Parathyroid adenoma (tissue), 2 donors: Measurements from ENCODE around the gene DNAI1.

ENCODE experiments used
- H2AFZ ChIP-seq: fragments of 300-600 bp; sonication (generic); one replicate; pipeline ENCODE4 v1.7.0; 2017; ENCODE audit warnings: antibody characterized with exemption, mild to moderate bottlenecking
- H3K27ac ChIP-seq: fragments of 300-600 bp; sonication (generic); one replicate; pipeline ENCODE4 v1.7.0; 2017
- H3K27me3 ChIP-seq: fragments of 300-600 bp; sonication (generic); one replicate; pipeline ENCODE4 v1.7.0; 2017; ENCODE audit warnings: low read length; ENCODE audit not compliant: control insufficient read depth, insufficient read depth
- H3K36me3 ChIP-seq: fragments of 300-600 bp; sonication (generic); one replicate; pipeline ENCODE4 v1.7.0; 2017; ENCODE audit warnings: low read length; ENCODE audit not compliant: control insufficient read depth, insufficient read depth
- H3K4me1 ChIP-seq: fragments of 300-600 bp; sonication (generic); one replicate; pipeline ENCODE4 v1.7.0; 2017; ENCODE audit warnings: control low read depth
- H3K4me2 ChIP-seq: fragments of 300-600 bp; sonication (generic); one replicate; pipeline ENCODE4 v1.7.0; 2017; ENCODE audit warnings: low read length
- H3K4me3 ChIP-seq: fragments of 300-600 bp; sonication (generic); one replicate; pipeline ENCODE4 v1.7.0; 2017; ENCODE audit warnings: low read depth, low read length
- H3K79me2 ChIP-seq: fragments of 300-600 bp; sonication (generic); one replicate; pipeline ENCODE4 v1.7.0; 2017; ENCODE audit warnings: control low read depth
- H3K9ac ChIP-seq: fragments of 300-600 bp; sonication (generic); one replicate; pipeline ENCODE4 v1.7.0; 2017; ENCODE audit warnings: mild to moderate bottlenecking
- H3K9me3 ChIP-seq: fragments of 300-600 bp; sonication (generic); one replicate; pipeline ENCODE4 v1.7.0; 2017; ENCODE audit warnings: low read length; ENCODE audit not compliant: control insufficient read depth
- TF ChIP-seq, protein P1 (sequence below): fragments of 300-600 bp; sonication (generic); IDR thresholded peaks from one replicate; pipeline ENCODE4 v1.7.0; 2017; ENCODE audit warnings: antibody characterized with exemption, mild to moderate bottlenecking
- donor health status: primary hyperparathyroidism.

The DNAI1 gene

DNA sequence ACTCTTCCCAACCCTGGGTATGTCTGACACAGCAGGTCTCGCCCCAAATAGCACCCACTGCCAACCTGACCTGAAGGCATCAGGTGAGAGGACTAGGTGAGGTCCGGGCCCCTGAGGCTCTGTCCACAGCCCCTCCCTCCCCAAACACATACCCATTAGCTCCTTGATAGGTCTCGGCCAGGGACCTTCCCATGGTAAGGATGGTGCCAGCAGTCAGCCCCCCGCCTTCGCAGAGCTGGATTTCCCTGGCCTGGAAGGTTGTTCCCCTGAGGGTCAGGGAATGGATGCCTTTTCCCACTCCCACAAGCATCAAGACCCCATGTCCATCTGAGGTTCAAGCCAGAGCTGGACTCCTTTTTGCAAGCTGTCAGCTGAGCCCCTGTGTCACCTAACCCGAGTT, 61.5 kb downstream of the DNAI1 start:
- no peaks in the 10 kb centered on the region for H3K79me2 ChIP-seq
- no peak overlapping the region for H2AFZ ChIP-seq
- no peak overlapping the region for H3K9ac ChIP-seq
- no peak overlapping the region for H3K4me3 ChIP-seq
- no peaks in the 10 kb centered on the region for H3K27me3 ChIP-seq
- H3K4me2 ChIP-seq, result no peak overlapping the region
- no peak overlapping the region for H3K27ac ChIP-seq
- H3K4me1 ChIP-seq, result peaks cover 5% of the 10 kb centered on the region
- TF ChIP-seq, protein P1, sequence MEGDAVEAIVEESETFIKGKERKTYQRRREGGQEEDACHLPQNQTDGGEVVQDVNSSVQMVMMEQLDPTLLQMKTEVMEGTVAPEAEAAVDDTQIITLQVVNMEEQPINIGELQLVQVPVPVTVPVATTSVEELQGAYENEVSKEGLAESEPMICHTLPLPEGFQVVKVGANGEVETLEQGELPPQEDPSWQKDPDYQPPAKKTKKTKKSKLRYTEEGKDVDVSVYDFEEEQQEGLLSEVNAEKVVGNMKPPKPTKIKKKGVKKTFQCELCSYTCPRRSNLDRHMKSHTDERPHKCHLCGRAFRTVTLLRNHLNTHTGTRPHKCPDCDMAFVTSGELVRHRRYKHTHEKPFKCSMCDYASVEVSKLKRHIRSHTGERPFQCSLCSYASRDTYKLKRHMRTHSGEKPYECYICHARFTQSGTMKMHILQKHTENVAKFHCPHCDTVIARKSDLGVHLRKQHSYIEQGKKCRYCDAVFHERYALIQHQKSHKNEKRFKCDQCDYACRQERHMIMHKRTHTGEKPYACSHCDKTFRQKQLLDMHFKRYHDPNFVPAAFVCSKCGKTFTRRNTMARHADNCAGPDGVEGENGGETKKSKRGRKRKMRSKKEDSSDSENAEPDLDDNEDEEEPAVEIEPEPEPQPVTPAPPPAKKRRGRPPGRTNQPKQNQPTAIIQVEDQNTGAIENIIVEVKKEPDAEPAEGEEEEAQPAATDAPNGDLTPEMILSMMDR, result no peak
- H3K9me3 ChIP-seq, result no peaks in the 10 kb centered on the region
- H3K36me3 ChIP-seq, result no peaks in the 10 kb centered on the region

DNA sequence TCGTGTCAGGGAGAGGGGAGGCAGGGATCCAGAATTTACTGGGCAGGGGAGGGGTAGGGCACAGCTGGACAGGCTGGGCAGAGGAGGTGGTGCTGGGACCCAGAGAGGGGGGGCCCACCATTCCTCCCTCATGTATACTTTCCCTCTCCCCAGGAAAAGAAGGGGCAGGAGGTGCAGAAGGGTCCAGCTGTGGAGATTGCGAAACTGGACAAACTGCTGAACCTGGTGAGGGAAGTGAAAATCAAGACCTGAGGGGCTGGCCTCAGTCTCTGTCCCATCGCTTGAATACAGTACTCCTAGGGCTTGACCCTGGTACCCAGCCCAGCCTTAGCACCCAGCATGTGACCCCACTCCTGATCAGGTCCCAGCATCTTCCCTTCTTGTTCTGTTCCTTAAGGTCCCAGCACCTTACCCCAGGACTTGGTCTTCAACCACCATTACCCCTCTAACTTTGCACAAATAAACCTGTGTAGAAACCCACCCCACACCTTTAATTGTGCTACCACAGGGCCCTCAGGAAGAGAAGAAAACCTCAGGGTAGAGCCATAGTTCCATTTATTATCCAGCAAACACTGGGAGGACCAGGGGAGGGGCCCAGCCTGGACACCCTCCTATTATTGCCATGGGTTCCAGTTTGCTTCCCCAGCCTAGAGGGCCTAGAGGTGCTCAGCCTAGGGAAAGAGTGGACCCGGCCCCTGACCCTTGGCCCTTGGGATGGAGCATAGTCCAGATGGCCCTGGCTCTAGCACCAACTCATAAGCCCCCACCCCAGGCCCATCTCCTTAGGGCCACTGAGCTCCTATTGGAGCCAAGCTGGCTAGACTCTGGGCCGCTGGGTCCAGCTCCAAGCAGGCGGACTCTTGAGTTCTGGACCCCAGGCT, 62.1 kb downstream of the DNAI1 start:
- Histone ChIP-seq H2AFZ (no peak overlapping the region), H3K27me3 (no peaks in the 10 kb centered on the region), H3K36me3 (no peaks in the 10 kb centered on the region), H3K9me3 (no peaks in the 10 kb centered on the region), H3K9ac (no peak overlapping the region), H3K4me2 (no peak overlapping the region), H3K27ac (no peak overlapping the region), H3K4me3 (no peak overlapping the region), H3K4me1 (peaks cover 5% of the 10 kb centered on the region), H3K79me2 (no peaks in the 10 kb centered on the region)
- TF ChIP-seq, protein P1, result no peak

DNA sequence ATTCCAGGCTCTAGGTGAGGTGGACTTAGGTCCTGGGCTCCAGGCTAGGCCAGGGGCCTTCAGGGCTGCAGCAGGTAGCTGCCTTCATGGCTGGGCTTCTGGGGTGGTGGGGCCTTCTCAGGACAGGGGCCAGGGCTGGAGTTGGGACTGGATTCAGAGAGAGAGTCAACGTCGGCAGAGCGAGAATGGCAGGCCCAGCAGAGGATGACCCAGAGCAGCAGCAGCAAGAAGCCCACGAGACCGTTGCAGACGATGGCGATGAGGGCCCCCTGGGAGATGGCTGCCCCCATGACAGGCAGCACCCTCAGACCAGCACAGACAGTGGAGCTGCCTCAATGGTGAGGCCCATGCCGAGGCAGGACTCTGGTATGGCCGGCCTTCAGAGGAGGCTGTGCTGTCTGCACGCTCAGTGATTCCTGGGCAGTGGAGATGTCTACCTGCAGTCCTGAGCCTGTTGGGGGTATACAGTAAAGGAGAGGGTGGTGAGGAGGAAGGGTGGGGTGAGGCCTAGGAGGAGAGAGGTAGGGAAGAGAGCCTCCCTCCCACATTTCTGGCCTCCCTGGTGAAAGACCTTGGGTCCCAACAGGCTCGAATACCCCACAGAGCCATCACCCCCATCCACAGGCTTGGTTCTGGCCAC, 62.9 kb downstream of the DNAI1 start:
- Histone ChIP-seq H3K36me3 (no peaks in the 10 kb centered on the region), H3K4me2 (no peak overlapping the region), H3K4me3 (no peak overlapping the region), H3K27ac (no peak overlapping the region), H3K4me1 (peaks cover 5% of the 10 kb centered on the region), H3K79me2 (no peaks in the 10 kb centered on the region), H3K27me3 (no peaks in the 10 kb centered on the region), H3K9me3 (no peaks in the 10 kb centered on the region), H2AFZ (no peak overlapping the region), H3K9ac (no peak overlapping the region)
- TF ChIP-seq, protein P1, result no peak

DNA sequence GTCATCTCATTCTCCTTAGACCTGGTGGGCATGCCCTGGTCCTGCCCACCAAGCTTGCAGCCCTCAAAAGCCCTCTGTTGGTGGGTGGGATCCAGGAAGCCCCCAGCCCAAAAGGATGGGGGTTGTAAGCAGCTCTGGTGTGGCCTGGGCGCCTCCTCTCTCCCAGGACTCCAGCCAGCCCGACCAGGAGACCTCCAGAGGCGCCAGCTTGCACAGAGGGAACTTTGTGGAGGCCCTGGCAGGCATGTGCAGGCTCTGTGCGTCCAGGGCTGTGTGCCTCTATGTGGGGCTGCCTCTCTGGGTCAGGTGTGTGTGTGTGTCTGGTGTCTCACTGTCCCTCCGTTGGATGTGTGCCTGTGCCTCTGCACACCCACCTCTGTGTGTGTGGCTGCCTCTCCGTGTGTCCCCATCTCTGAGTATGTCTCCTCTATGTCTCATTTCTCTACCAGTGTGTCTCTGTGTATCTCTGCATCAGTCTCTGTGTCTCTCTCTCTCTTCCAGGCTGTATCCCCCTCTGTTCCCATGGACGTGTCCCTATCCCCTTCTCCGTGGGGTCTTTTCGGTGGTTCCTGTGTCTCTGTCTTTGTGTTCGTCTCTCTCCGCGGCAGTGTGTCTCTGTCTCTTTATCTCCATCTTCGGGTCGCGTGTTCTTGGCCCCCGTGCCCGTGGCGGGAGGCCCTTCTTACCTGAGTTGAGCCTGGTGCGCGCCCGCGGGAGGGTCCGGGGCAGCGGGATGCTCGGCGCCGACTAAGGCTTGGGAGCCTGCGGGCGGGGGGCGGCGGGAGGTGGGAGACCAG, 63.7 kb downstream of the DNAI1 start:
- Histone ChIP-seq H3K4me1 (peaks cover 5% of the 10 kb centered on the region), H3K79me2 (no peaks in the 10 kb centered on the region), H2AFZ (peak overlapping the region; percentile 89), H3K9me3 (no peaks in the 10 kb centered on the region), H3K27me3 (no peaks in the 10 kb centered on the region), H3K9ac (no peak overlapping the region), H3K4me3 (peak overlapping the region; percentile 53), H3K4me2 (peak overlapping the region; percentile 66), H3K27ac (no peak overlapping the region), H3K36me3 (no peaks in the 10 kb centered on the region)
- TF ChIP-seq, protein P1, result no peak
